Liver (tissue), 9 donors: ENCODE data around the gene STIM1. TPM values are rescaled to one million over a fixed set of nuclear protein-coding genes. Genes with fewer than 3 reads are reported as not detected.

Source experiments
- DNase-seq: peaks from one replicate; pipeline ENCODE4 v3.0.0-alpha.2; 2017; ENCODE audit warnings: low spot score
- H3K27ac ChIP-seq, 2 donors: one replicate each; pipeline ENCODE4 v1.7.0; 2013; ENCODE audit warnings: inconsistent platforms in 2 of 2, low read length in 2 of 2, control low read depth in 1 of 2, low read depth in 1 of 2, mild to moderate bottlenecking in 1 of 2
- H3K27me3 ChIP-seq, 4 donors: one replicate each; pipeline versions ENCODE4 v1.6.1 to v1.7.0; 2013; ENCODE audit warnings: low read length in 3 of 4, inconsistent platforms in 1 of 4, mild to moderate bottlenecking in 1 of 4, moderate library complexity in 1 of 4; ENCODE audit not compliant: control insufficient read depth in 4 of 4, insufficient read depth in 4 of 4
- H3K36me3 ChIP-seq, 4 donors: one replicate each; pipeline versions ENCODE4 v1.6.1 to v1.7.0; 2013; ENCODE audit warnings: low read length in 3 of 4, mild to moderate bottlenecking in 3 of 4, low read depth in 1 of 4, moderate library complexity in 1 of 4; ENCODE audit not compliant: control insufficient read depth in 4 of 4, insufficient read depth in 3 of 4
- H3K4me1 ChIP-seq, 4 donors: one replicate each; pipeline versions ENCODE4 v1.6.1 to v1.7.0; 2013; ENCODE audit warnings: low read length in 3 of 4, mild to moderate bottlenecking in 3 of 4, moderate library complexity in 1 of 4; ENCODE audit not compliant: control insufficient read depth in 4 of 4, insufficient read depth in 4 of 4
- H3K4me3 ChIP-seq, 3 donors: one replicate each; pipeline versions ENCODE4 v1.6.1 to v1.7.0; 2013; ENCODE audit warnings: low read length in 3 of 3, control low read depth in 1 of 3, low read depth in 1 of 3, mild to moderate bottlenecking in 1 of 3
- H3K9ac ChIP-seq, 2 donors: one replicate each; pipeline ENCODE4 v1.7.0; 2013; ENCODE audit warnings: low read length in 2 of 2, mild to moderate bottlenecking in 2 of 2, moderate library complexity in 2 of 2, control low read depth in 1 of 2, low read depth in 1 of 2
- H3K9me3 ChIP-seq, 4 donors: one replicate each; pipeline versions ENCODE4 v1.6.1 to v1.7.0; 2013; ENCODE audit warnings: low read length in 3 of 4; ENCODE audit not compliant: control insufficient read depth in 4 of 4
- EGR1 ChIP-seq, 2 donors: IDR thresholded peaks; 2 replicates each; pipeline ENCODE4 v1.6.1; 2016 to 2018; ENCODE audit warnings: antibody characterized with exemption in 2 of 2, low read depth in 2 of 2
- FOXA1 ChIP-seq: IDR thresholded peaks from 2 replicates; pipeline ENCODE4 v1.6.1; 2016; ENCODE audit warnings: antibody characterized with exemption
- FOXA2 ChIP-seq: IDR thresholded peaks from 2 replicates; pipeline ENCODE4 v1.6.1; 2016; ENCODE audit warnings: antibody characterized with exemption
- GABPA ChIP-seq, 2 donors: IDR thresholded peaks in 1 of 2; conservative IDR thresholded peaks in 1 of 2; 2 replicates each; pipeline ENCODE4 v1.6.1; 2016; ENCODE audit warnings: antibody characterized with exemption in 2 of 2, mild to moderate bottlenecking in 1 of 2, moderate library complexity in 1 of 2
- HNF4A ChIP-seq, 2 donors: conservative IDR thresholded peaks; 2 replicates each; pipeline ENCODE4 v1.6.1; 2016; ENCODE audit warnings: antibody characterized with exemption in 2 of 2, mild to moderate bottlenecking in 2 of 2
- HNF4G ChIP-seq: IDR thresholded peaks from 2 replicates; pipeline ENCODE4 v1.6.1; 2016; ENCODE audit warnings: antibody characterized with exemption
- JUND ChIP-seq, 2 donors: IDR thresholded peaks; 2 replicates each; pipeline ENCODE4 v1.6.1; 2016; ENCODE audit warnings: antibody characterized with exemption in 2 of 2
- NR2F2 ChIP-seq: IDR thresholded peaks from 2 replicates; pipeline ENCODE4 v1.6.1; 2016; ENCODE audit warnings: antibody characterized with exemption
- RAD21 ChIP-seq, 2 donors: IDR thresholded peaks; 2 replicates each; pipeline ENCODE4 v1.6.1; 2016; ENCODE audit warnings: antibody characterized with exemption in 2 of 2, mild to moderate bottlenecking in 2 of 2
- REST ChIP-seq: IDR thresholded peaks from 2 replicates; pipeline ENCODE4 v1.6.1; 2016; ENCODE audit warnings: antibody characterized with exemption, mild to moderate bottlenecking
- RXRA ChIP-seq, 2 donors: IDR thresholded peaks; 2 replicates each; pipeline ENCODE4 v1.6.1; 2017 to 2018; ENCODE audit warnings: antibody characterized with exemption in 2 of 2, mild to moderate bottlenecking in 1 of 2
- TAF1 ChIP-seq: conservative IDR thresholded peaks from 2 replicates; pipeline ENCODE4 v1.6.1; 2016; ENCODE audit warnings: antibody characterized with exemption, mild to moderate bottlenecking
- YY1 ChIP-seq: IDR thresholded peaks from 2 replicates; pipeline ENCODE4 v1.6.1; 2016; ENCODE audit warnings: antibody characterized with exemption, mild to moderate bottlenecking
- WGBS: extraction: QIAGEN DNeasy Blood & Tissue Kit; methylation state at CpG from one replicate; pipeline ENCODE4 v1.1.7; 2013; 5-methylcytosine and 5-hydroxymethylcytosine counted together
- polyA plus RNA-seq, 2 donors: library from polyadenylated mRNA; stranded (reverse) in 1 of 2; unstranded in 1 of 2; fragments of 200-250 nt in 1 of 2; fragments of >200 nt in 1 of 2; fragmentation: Nextera tagmentation in 1 of 2; extraction: Ambion mirVana in 1 of 2; gene quantifications; one replicate each; pipeline versions ENCODE4 v1.2.1 to v1.2.3, GENCODE V29; 2013 to 2015
- total RNA-seq, 2 donors: library from RNA; depleted of rRNA; stranded (reverse); fragments of >200 nt; gene quantifications; one replicate each; pipeline ENCODE4 v1.2.3, GENCODE V29; 2014
- TF ChIP-seq, protein P1 (sequence below): IDR thresholded peaks from 2 replicates; pipeline ENCODE4 v1.6.1; 2016; ENCODE audit warnings: antibody characterized with exemption
- TF ChIP-seq, protein P2 (sequence below): IDR thresholded peaks from 2 replicates; pipeline ENCODE4 v1.6.1; 2016; ENCODE audit warnings: antibody characterized with exemption
- TF ChIP-seq, protein P3 (sequence below): fragments of 150-350 bp; IDR thresholded peaks from 2 replicates; pipeline ENCODE4 v1.5.1; 2017; ENCODE audit warnings: improper control_type of control experiment, low read depth, low read length; ENCODE audit not compliant: missing input control
- donor health status: healthy.
- donor health status: healthy.
- donor health status: healthy.
- donor health status: healthy.
- donor health status: healthy.

The STIM1 gene
- total and polyA plus RNA-seq, 4 donors, result 19.7 to 42.9 (median 25.1) TPM

DNA sequence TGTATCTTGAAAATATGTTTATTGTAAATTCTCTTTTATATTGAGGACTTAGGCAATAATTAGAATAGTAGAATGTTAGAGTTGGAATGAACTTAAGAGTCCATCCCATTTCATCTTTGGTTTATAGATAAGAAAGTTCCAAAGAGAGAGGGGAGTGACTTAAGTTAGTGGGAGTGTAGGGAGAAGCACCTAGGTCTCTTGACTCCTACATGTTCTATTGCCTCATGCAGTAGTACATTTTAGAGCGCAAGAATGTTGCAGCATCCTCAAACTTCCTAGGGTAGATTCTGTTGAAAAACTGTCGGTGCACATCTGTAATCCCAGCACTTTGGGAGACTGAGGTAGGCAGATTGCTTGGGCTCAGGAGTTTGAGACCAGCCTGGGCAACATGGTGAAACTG, 247.8 kb downstream of the STIM1 start:
- H3K4me3 ChIP-seq, result no peak overlapping the region
- no peaks in the 10 kb centered on the region for H3K4me1 ChIP-seq
- H3K9me3 ChIP-seq, result no peaks in the 10 kb centered on the region
- H3K27ac ChIP-seq, result no peak overlapping the region
- WGBS, result 96% methylated on average over 2 of the region's 2 CpGs
- H3K9ac ChIP-seq, result no peak overlapping the region
- DNase-seq, result no peak
- no peaks in the 10 kb centered on the region for H3K27me3 ChIP-seq
- TF ChIP-seq FOXA1, result no peak
- H3K36me3 ChIP-seq, result peaks cover 4 to 21% (median 8%) of the 10 kb centered on the region in 4 donors

DNA sequence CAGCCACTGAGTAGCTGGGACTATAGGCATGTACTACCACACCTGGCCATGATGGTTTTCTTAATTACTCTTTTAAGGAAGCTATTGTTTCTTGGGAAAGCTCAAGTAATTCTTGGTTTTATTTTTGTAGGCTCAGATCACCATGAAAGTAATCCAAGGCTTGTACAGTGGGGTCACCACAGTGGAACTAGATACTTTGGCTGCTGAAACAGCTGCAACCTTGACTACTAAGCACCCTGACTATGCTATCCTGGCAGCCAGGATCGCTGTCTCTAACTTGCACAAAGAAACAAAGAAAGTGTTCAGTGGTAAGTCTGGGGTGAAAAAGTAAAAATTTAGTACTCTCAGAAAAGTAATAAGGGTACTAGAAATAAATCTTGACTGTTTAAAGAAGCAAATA, 250.5 kb downstream of the STIM1 start:
- TF ChIP-seq REST (no peak), FOXA1 (no peak), FOXA2 (no peak), HNF4G (no peak), HNF4A (conservative IDR thresholded peaks at IDR 0.05) (no peak), GABPA (IDR thresholded peaks at IDR 0.05 in 1 of 2, conservative IDR thresholded peaks at IDR 0.05 in 1 of 2) (no peak), TAF1 (no peak), YY1 (no peak), RAD21 (IDR thresholded peaks at IDR 0.05) (no peak), EGR1 (IDR thresholded peaks at IDR 0.05; ENCODE audit: low read depth in 2 of 2) (no peak), NR2F2 (no peak), JUND (IDR thresholded peaks at IDR 0.05) (no peak), RXRA (IDR thresholded peaks at IDR 0.05) (no peak)
- TF ChIP-seq, protein P1, sequence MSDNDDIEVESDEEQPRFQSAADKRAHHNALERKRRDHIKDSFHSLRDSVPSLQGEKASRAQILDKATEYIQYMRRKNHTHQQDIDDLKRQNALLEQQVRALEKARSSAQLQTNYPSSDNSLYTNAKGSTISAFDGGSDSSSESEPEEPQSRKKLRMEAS, result no peak
- TF ChIP-seq, protein P2, sequence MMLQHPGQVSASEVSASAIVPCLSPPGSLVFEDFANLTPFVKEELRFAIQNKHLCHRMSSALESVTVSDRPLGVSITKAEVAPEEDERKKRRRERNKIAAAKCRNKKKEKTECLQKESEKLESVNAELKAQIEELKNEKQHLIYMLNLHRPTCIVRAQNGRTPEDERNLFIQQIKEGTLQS, result no peak
- TF ChIP-seq, protein P3, sequence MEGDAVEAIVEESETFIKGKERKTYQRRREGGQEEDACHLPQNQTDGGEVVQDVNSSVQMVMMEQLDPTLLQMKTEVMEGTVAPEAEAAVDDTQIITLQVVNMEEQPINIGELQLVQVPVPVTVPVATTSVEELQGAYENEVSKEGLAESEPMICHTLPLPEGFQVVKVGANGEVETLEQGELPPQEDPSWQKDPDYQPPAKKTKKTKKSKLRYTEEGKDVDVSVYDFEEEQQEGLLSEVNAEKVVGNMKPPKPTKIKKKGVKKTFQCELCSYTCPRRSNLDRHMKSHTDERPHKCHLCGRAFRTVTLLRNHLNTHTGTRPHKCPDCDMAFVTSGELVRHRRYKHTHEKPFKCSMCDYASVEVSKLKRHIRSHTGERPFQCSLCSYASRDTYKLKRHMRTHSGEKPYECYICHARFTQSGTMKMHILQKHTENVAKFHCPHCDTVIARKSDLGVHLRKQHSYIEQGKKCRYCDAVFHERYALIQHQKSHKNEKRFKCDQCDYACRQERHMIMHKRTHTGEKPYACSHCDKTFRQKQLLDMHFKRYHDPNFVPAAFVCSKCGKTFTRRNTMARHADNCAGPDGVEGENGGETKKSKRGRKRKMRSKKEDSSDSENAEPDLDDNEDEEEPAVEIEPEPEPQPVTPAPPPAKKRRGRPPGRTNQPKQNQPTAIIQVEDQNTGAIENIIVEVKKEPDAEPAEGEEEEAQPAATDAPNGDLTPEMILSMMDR, result no peak
- peaks cover 4 to 21% (median 10%) of the 10 kb centered on the region in 4 donors for H3K36me3 ChIP-seq
- 98% methylated on average over 1 of the region's 1 CpG for WGBS

More for the DNA sequence above, 250.5 kb downstream of the STIM1 start:
- H3K9me3 ChIP-seq, result no peaks in the 10 kb centered on the region
- H3K27me3 ChIP-seq, result no peaks in the 10 kb centered on the region
- no peak overlapping the region for H3K27ac ChIP-seq
- no peaks in the 10 kb centered on the region for H3K4me1 ChIP-seq
- H3K4me3 ChIP-seq, result no peak overlapping the region
- no peak for DNase-seq
- H3K9ac ChIP-seq, result no peak overlapping the region
